Right forelimb (tissue), 1 donor: ENCODE results near the gene SURF2.

Experiments used
- DNase-seq: peaks from one replicate; pipeline ENCODE4 v3.0.0-alpha.2; 2018

The SURF2 gene

GRCh38 chr9:133339641-133340040, 16.7 kb upstream of the SURF2 start:
- no peak for DNase-seq

GRCh38 chr9:133340256-133340655, 16.1 kb upstream of the SURF2 start:
- DNase-seq = no peak

GRCh38 chr9:133340916-133341315, 15.4 kb upstream of the SURF2 start:
- DNase-seq = no peak

- no peak for DNase-seq
Measured at GRCh38 chr9:133341369-133342068, 14.8 kb upstream of the SURF2 start.

- no peak for DNase-seq
Measured at GRCh38 chr9:133342069-133342406, 14.3 kb upstream of the SURF2 start.

- no peak for DNase-seq
Measured at GRCh38 chr9:133342570-133342969, 13.8 kb upstream of the SURF2 start.

- DNase-seq = no peak
Measured at GRCh38 chr9:133344071-133344470, 12.3 kb upstream of the SURF2 start.

- DNase-seq = no peak
Measured at GRCh38 chr9:133344979-133345378, 11.4 kb upstream of the SURF2 start.

- DNase-seq = no peak
Measured at GRCh38 chr9:133345596-133345995, 10.8 kb upstream of the SURF2 start.

GRCh38 chr9:133346021-133346785, 10.1 kb upstream of the SURF2 start:
- no peak for DNase-seq

- DNase-seq = no peak
Measured at GRCh38 chr9:133347515-133347984, 8.8 kb upstream of the SURF2 start.

GRCh38 chr9:133347985-133348717, 8.2 kb upstream of the SURF2 start, which contains the start of the genes MED22 and RPL7A:
Gene MED22, minus strand, starts transcription at chr9:133348131. Its CDS starts 1,469 bp downstream, at chr9:133346662.
Gene RPL7A, plus strand, starts transcription at chr9:133348218. Its CDS starts 26 bp downstream, at chr9:133348244.
- DNase-seq = peak; percentile 91

GRCh38 chr9:133348718-133349573, 7.4 kb upstream of the SURF2 start:
- DNase-seq = no peak

GRCh38 chr9:133349965-133350616, 6.3 kb upstream of the SURF2 start:
- no peak for DNase-seq

GRCh38 chr9:133351526-133351907, 4.8 kb upstream of the SURF2 start:
- no peak for DNase-seq

- DNase-seq = no peak
Measured at GRCh38 chr9:133351908-133352634, 4.3 kb upstream of the SURF2 start.

- DNase-seq = no peak
Measured at GRCh38 chr9:133352635-133353340, 3.6 kb upstream of the SURF2 start.

GRCh38 chr9:133353548-133353947, 2.8 kb upstream of the SURF2 start:
- no peak for DNase-seq

GRCh38 chr9:133354766-133355165, 1.6 kb upstream of the SURF2 start:
- no peak for DNase-seq

- DNase-seq = no peak
Measured at GRCh38 chr9:133355881-133356357, 431 bp upstream of the SURF2 start.
